H9 (cell line): ENCODE measurements around the gene MUC5B. TPM values are rescaled to one million over a fixed set of nuclear protein-coding genes. Genes with fewer than 3 reads are reported as not detected.

Experiments
- DNase-seq: peaks from one replicate; pipeline ENCODE4 v3.0.0-alpha.2; 2017
- H2AFZ ChIP-seq: one replicate; pipeline ENCODE4 v1.6.1; 2013; ENCODE audit warnings: mild to moderate bottlenecking, low read length, control low read depth, moderate library complexity
- H2AK5ac ChIP-seq: 2 replicates; pipeline ENCODE4 v1.6.1; 2013; ENCODE audit warnings: low read length, control low read depth, mixed read lengths; ENCODE audit not compliant: insufficient read length
- H2BK120ac ChIP-seq: one replicate; pipeline ENCODE4 v1.6.1; 2013; ENCODE audit warnings: low read depth, mild to moderate bottlenecking, low read length, control low read depth, inconsistent platforms; ENCODE audit not compliant: poor library complexity, severe bottlenecking
- H2BK12ac ChIP-seq: 2 replicates; pipeline ENCODE4 v1.6.1; 2013; ENCODE audit warnings: low read length, control low read depth, mixed read lengths, low read depth; ENCODE audit not compliant: insufficient read length
- H2BK15ac ChIP-seq: 2 replicates; pipeline ENCODE4 v1.6.1; 2013; ENCODE audit warnings: low read depth, low read length, control low read depth
- H2BK20ac ChIP-seq: one replicate; pipeline ENCODE4 v1.6.1; 2013; ENCODE audit warnings: low read depth, mild to moderate bottlenecking, low read length, control low read depth, inconsistent platforms; ENCODE audit not compliant: poor library complexity, severe bottlenecking
- H2BK5ac ChIP-seq: 2 replicates; pipeline ENCODE4 v1.6.1; 2013; ENCODE audit warnings: low read length, control low read depth, mixed read lengths; ENCODE audit not compliant: insufficient read length
- H3K14ac ChIP-seq: 2 replicates; pipeline ENCODE4 v1.6.1; 2013; ENCODE audit warnings: low read length, control low read depth; ENCODE audit not compliant: insufficient read depth
- H3K18ac ChIP-seq: 2 replicates; pipeline ENCODE4 v1.6.1; 2013; ENCODE audit warnings: low read depth, mild to moderate bottlenecking, mixed read lengths, low read length, control low read depth; ENCODE audit not compliant: insufficient read length
- H3K23ac ChIP-seq: 2 replicates; pipeline ENCODE4 v1.6.1; 2013; ENCODE audit warnings: low read length, control low read depth, mixed read lengths, low read depth; ENCODE audit not compliant: insufficient read length
- H3K23me2 ChIP-seq: 2 replicates; pipeline ENCODE4 v1.6.1; 2013; ENCODE audit warnings: low read depth, mild to moderate bottlenecking, mixed read lengths, low read length, control low read depth; ENCODE audit not compliant: insufficient read length, poor library complexity, severe bottlenecking
- H3K27ac ChIP-seq: 2 replicates; pipeline ENCODE4 v1.5.1; 2013; ENCODE audit warnings: low read length, control low read depth, mixed read lengths, low read depth; ENCODE audit not compliant: insufficient read length
- H3K27me3 ChIP-seq: 2 replicates; pipeline ENCODE4 v1.6.1; 2013; ENCODE audit warnings: low read length, control low read depth, inconsistent platforms; ENCODE audit not compliant: insufficient read depth
- H3K4ac ChIP-seq: 2 replicates; pipeline ENCODE4 v1.6.1; 2013; ENCODE audit warnings: low read depth, mild to moderate bottlenecking, control low read depth, inconsistent platforms, low read length, moderate library complexity
- H3K4me1 ChIP-seq: 2 replicates; pipeline ENCODE4 v1.6.1; 2013; ENCODE audit warnings: low read length, control low read depth, inconsistent platforms; ENCODE audit not compliant: insufficient read depth
- H3K4me2 ChIP-seq: 2 replicates; pipeline ENCODE4 v1.6.1; 2013; ENCODE audit warnings: low read length, control low read depth, mixed read lengths; ENCODE audit not compliant: insufficient read length, insufficient read depth
- H3K56ac ChIP-seq: 2 replicates; pipeline ENCODE4 v1.6.1; 2013; ENCODE audit warnings: low read depth, mild to moderate bottlenecking, mixed read lengths, low read length, control low read depth; ENCODE audit not compliant: insufficient read length
- H3K79me1 ChIP-seq: 2 replicates; pipeline ENCODE4 v1.6.1; 2013; ENCODE audit warnings: low read depth, mild to moderate bottlenecking, moderate library complexity, low read length, control low read depth, inconsistent platforms; ENCODE audit not compliant: insufficient read depth, poor library complexity, severe bottlenecking
- H3K79me2 ChIP-seq: 2 replicates; pipeline ENCODE4 v1.6.1; 2013; ENCODE audit warnings: low read length, control low read depth, inconsistent platforms; ENCODE audit not compliant: insufficient read depth
- H3K9ac ChIP-seq: 2 replicates; pipeline ENCODE4 v1.6.1; 2013; ENCODE audit warnings: low read length, control low read depth, mixed read lengths; ENCODE audit not compliant: insufficient read length; ENCODE audit errors: extremely low read depth
- H3K9me3 ChIP-seq: one replicate; pipeline ENCODE4 v1.6.1; 2013; ENCODE audit warnings: low read depth, low read length, inconsistent platforms; ENCODE audit not compliant: control insufficient read depth
- H3T11ph ChIP-seq: one replicate; pipeline ENCODE4 v1.6.1; 2013; ENCODE audit warnings: mild to moderate bottlenecking, low read length, control low read depth, inconsistent platforms
- H4K20me1 ChIP-seq: one replicate; pipeline ENCODE4 v1.6.1; 2013; ENCODE audit not compliant: control insufficient read depth, insufficient read length, insufficient read depth
- H4K5ac ChIP-seq: 2 replicates; pipeline ENCODE4 v1.6.1; 2013; ENCODE audit warnings: low read depth, mild to moderate bottlenecking, mixed read lengths, low read length, control low read depth; ENCODE audit not compliant: insufficient read length
- H4K8ac ChIP-seq: replicated peaks from 2 replicates; pipeline ENCODE4 v1.6.1; 2013; ENCODE audit warnings: low read length, control low read depth, mixed read lengths, low read depth; ENCODE audit not compliant: insufficient read length
- H4K91ac ChIP-seq: 2 replicates; pipeline ENCODE4 v1.6.1; 2013; ENCODE audit warnings: low read depth, mild to moderate bottlenecking, moderate library complexity, mixed read lengths, low read length, control low read depth; ENCODE audit not compliant: insufficient read length
- H3K27ac Mint-ChIP-seq, 3 experiments: 2 replicates in 2 of 3; 3 replicates in 1 of 3; pipeline ENCODE4 v1.8.0; 2020 to 2021; ENCODE audit warnings: mixed read lengths in 3 of 3, mild to moderate bottlenecking in 1 of 3, moderate library complexity in 1 of 3
- H3K27me3 Mint-ChIP-seq: 2 replicates; pipeline ENCODE4 v1.8.0; 2021; ENCODE audit warnings: low read depth, mild to moderate bottlenecking, moderate library complexity, mixed read lengths
- H3K36me3 Mint-ChIP-seq, 3 experiments: 2 replicates in 2 of 3; 3 replicates in 1 of 3; pipeline ENCODE4 v1.8.0; 2020 to 2021; ENCODE audit warnings: low read depth in 3 of 3, mixed read lengths in 3 of 3; ENCODE audit not compliant: insufficient read depth in 1 of 3
- H3K4me1 Mint-ChIP-seq, 2 experiments: 2 replicates each; pipeline ENCODE4 v1.8.0; 2020; ENCODE audit warnings: mixed read lengths in 2 of 2
- H3K4me3 Mint-ChIP-seq, 2 experiments: 2 replicates in 1 of 2; 3 replicates in 1 of 2; pipeline ENCODE4 v1.8.0; 2020 to 2021; ENCODE audit warnings: mild to moderate bottlenecking in 2 of 2, mixed read lengths in 2 of 2, moderate library complexity in 1 of 2
- H3K9me3 Mint-ChIP-seq, 2 experiments: 2 replicates in 1 of 2; 3 replicates in 1 of 2; pipeline ENCODE4 v1.8.0; 2020; ENCODE audit warnings: mild to moderate bottlenecking in 2 of 2, mixed read lengths in 2 of 2, moderate library complexity in 1 of 2
- CTCF ChIP-seq: fragments of 200-600 bp; sonication (generic); conservative IDR thresholded peaks from 3 replicates; pipeline ENCODE4 v1.8.0; 2021; ENCODE audit warnings: antibody characterized with exemption, mild to moderate bottlenecking
- WGBS: extraction: QIAGEN DNeasy Blood & Tissue Kit; methylation state at CpG from one replicate; pipeline ENCODE4 v1.1.7; 2013; ENCODE audit warnings: missing lambda C conversion rate, low lambda C conversion rate, mixed read lengths; ENCODE audit not compliant: insufficient read length; ENCODE audit errors: extremely low coverage; 5-methylcytosine and 5-hydroxymethylcytosine counted together
- total RNA-seq: library from RNA; stranded (reverse); gene quantifications from 2 replicates; pipeline ENCODE4 v1.2.1, GENCODE V29; 2021

The MUC5B gene
- total RNA-seq, 1 experiment from 2014 or later: not detected

GRCh38 chr11:1199241-1199750 lies 23.6 kb upstream of the MUC5B start:
- Histone ChIP-seq H4K5ac (no peak overlapping the region), H2BK15ac (no peak overlapping the region), H4K20me1 (no peaks in the 10 kb centered on the region), H2BK12ac (no peak overlapping the region), H2AFZ (no peak overlapping the region), H2AK5ac (no peak overlapping the region), H3K79me2 (no peaks in the 10 kb centered on the region), H3K56ac (no peak overlapping the region), H3K9me3 (no peaks in the 10 kb centered on the region), H3K9ac (no peak overlapping the region), H3K23ac (no peak overlapping the region), H2BK120ac (no peak overlapping the region), H3K18ac (no peak overlapping the region), H4K8ac (no peak overlapping the region), H3K27ac (no peak overlapping the region), H2BK5ac (no peak overlapping the region), H3K23me2 (peaks cover 4% of the 10 kb centered on the region), H4K91ac (no peak overlapping the region), H3K79me1 (no peaks in the 10 kb centered on the region), H2BK20ac (no peak overlapping the region), H3K4ac (no peak overlapping the region), H3K27me3 (no peaks in the 10 kb centered on the region), H3K4me2 (no peak overlapping the region), H3T11ph (no peak overlapping the region), H3K4me1 (no peaks in the 10 kb centered on the region), H3K14ac (no peak overlapping the region; the same call in 1 of the 2 replicates)
- no CpG with 5 or more reads among the region's 27 CpGs for WGBS
- no peak for TF ChIP-seq CTCF
- Mint-ChIP-seq H3K27me3 (no peaks in the 10 kb centered on the region), H3K4me1 (no peaks in the 10 kb centered on the region), H3K9me3 (peaks cover 1 to 2% of the 10 kb centered on the region in 2 experiments; a peak in 2 of 5 replicates), H3K27ac (no peak overlapping the region), H3K4me3 (no peak overlapping the region), H3K36me3 (no peaks in the 10 kb centered on the region)
- DNase-seq: peak; percentile 27
